ENCODE data around the gene MSH3.
"Not testable (repeated sequence)": the region's sequence is repeated elsewhere in the genome, so short reads cannot be mapped to it uniquely, and the experiment has no call there.

Gene MSH3

GRCh38 chr5:80793354-80793753, 138.9 kb downstream of the MSH3 start:
- H3K36me3 Mint-ChIP-seq (ENCODE audit: low read depth): peaks cover 50% of the 10 kb centered on the region

GRCh38 chr5:80796846-80797245, 142.4 kb downstream of the MSH3 start:
- Mint-ChIP-seq H3K4me3 (no peak overlapping the region), H3K27ac (no peak overlapping the region), H3K4me1 (ENCODE audit: low read depth) (no peaks in the 10 kb centered on the region), H3K36me3 (ENCODE audit: low read depth) (peaks cover 48% of the 10 kb centered on the region), H3K9me3 (no peaks in the 10 kb centered on the region), H3K27me3 (no peaks in the 10 kb centered on the region)
- no peak for DNase-seq

More at GRCh38 chr5:80793354-80793753, 138.9 kb downstream of the MSH3 start:
- Mint-ChIP-seq H3K27me3 (no peaks in the 10 kb centered on the region), H3K9me3 (no peaks in the 10 kb centered on the region), H3K4me1 (ENCODE audit: low read depth) (peaks cover 19% of the 10 kb centered on the region), H3K4me3 (no peak overlapping the region), H3K27ac (no peak overlapping the region)
- no peak for DNase-seq

DNA sequence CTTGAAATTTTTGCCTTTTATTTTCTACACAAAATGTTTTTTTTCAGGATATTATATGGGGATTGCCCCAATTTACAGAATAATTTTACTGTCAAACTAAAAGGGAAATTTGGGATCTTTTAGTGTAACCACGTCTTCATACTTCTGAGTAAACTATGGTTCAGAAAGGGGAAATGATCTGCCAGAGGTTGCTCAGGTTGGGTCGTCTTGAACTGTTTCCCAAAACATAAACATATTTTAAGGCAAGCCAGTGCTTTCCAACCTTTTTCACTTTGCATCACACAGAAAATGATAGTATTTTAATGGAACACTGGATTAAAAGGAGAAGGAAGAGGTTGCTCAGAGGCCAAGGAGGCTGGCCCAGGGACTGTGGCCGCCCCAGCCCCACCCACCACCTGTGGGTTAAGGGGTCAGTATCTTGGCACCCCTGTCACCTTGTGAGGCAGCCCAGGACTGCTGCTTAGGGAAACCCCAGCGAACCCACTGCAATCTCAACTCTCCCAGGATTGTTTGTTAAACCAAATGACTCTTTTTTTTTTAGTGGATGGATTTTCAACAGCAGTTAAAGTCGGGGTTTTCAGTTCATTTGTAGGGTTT, 143.1 kb downstream of the MSH3 start:
- Mint-ChIP-seq H3K4me1 (ENCODE audit: low read depth) (no peaks in the 10 kb centered on the region), H3K36me3 (ENCODE audit: low read depth) (peaks cover 50% of the 10 kb centered on the region), H3K27me3 (no peaks in the 10 kb centered on the region), H3K9me3 (no peaks in the 10 kb centered on the region), H3K4me3 (no peak overlapping the region), H3K27ac (no peak overlapping the region)
- DNase-seq: no peak

DNA sequence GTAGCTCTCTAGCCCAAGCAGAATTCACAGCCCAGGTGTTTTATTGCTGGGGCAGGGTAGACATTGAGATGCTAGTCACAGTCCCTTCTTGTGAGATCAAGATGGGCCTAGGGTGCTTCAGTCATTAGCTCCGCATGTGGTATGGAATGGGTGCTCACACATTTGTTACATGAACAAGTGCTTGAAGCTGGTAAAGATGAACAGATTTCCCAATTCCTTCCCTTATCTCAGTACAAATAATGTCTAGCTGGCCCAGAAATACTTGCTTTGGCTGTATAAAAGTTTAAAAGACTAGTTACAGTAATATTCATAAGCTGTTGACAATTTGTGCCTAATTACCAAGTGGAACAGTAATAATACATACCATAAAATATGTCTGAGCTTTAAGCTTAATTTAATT, 143.7 kb downstream of the MSH3 start:
- DNase-seq: no peak
- peaks cover 56% of the 10 kb centered on the region for H3K36me3 Mint-ChIP-seq (ENCODE audit: low read depth)
- no peak overlapping the region for H3K4me3 Mint-ChIP-seq
- no peak overlapping the region for H3K27ac Mint-ChIP-seq
- H3K9me3 Mint-ChIP-seq: no peaks in the 10 kb centered on the region
- H3K4me1 Mint-ChIP-seq (ENCODE audit: low read depth): no peaks in the 10 kb centered on the region
- no peaks in the 10 kb centered on the region for H3K27me3 Mint-ChIP-seq

- H3K27me3 Mint-ChIP-seq: no peaks in the 10 kb centered on the region
- no peak overlapping the region for H3K27ac Mint-ChIP-seq
- H3K9me3 Mint-ChIP-seq: no peaks in the 10 kb centered on the region
- H3K36me3 Mint-ChIP-seq (ENCODE audit: low read depth): peaks cover 61% of the 10 kb centered on the region
- no peaks in the 10 kb centered on the region for H3K4me1 Mint-ChIP-seq (ENCODE audit: low read depth)
- no peak overlapping the region for H3K4me3 Mint-ChIP-seq
- DNase-seq: no peak
Measured at GRCh38 chr5:80798633-80799032, 144.2 kb downstream of the MSH3 start.

DNA sequence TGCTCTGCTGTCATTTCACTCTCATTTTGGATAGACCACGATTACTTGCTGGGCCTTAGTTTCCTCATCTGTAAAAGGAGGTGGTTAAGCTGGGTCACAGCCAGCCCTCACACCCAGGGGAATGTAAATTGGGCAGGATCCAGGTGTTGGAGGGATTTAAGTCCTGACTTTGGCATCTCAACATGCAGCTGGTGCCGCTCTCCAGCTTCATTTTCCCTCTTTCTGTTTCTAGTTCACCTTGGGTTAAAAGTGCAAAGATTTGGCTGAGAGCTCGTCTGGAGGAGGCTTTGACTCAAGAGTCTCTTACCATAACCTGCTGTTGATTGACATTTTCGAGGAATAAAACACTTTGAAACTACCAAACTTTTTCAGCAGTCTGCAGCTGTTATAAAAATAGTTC, 144.6 kb downstream of the MSH3 start:
- Mint-ChIP-seq H3K9me3 (no peaks in the 10 kb centered on the region), H3K27me3 (no peaks in the 10 kb centered on the region), H3K4me3 (no peak overlapping the region), H3K27ac (no peak overlapping the region), H3K36me3 (ENCODE audit: low read depth) (peaks cover 61% of the 10 kb centered on the region), H3K4me1 (ENCODE audit: low read depth) (no peaks in the 10 kb centered on the region)
- no peak for DNase-seq

DNA sequence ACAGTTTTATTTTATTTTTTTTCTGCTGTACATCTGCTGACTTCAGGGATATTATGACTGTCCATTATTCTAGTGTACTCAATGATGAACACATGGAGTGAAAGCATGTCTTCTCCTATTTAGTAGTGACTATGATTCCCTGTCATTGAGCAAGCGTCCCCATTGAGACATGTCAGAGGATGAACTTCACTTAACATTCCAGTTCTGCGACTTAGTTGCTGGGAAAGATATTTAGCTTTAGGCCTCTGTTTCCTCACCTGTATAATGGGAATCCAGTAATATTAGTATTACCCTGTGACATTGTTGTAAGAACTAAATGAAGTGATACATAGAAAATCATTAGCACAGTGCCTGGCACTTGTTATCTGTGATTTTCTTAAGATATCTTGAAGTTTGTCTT, 145.1 kb downstream of the MSH3 start:
- Mint-ChIP-seq H3K27me3 (no peaks in the 10 kb centered on the region), H3K9me3 (no peaks in the 10 kb centered on the region)

DNA sequence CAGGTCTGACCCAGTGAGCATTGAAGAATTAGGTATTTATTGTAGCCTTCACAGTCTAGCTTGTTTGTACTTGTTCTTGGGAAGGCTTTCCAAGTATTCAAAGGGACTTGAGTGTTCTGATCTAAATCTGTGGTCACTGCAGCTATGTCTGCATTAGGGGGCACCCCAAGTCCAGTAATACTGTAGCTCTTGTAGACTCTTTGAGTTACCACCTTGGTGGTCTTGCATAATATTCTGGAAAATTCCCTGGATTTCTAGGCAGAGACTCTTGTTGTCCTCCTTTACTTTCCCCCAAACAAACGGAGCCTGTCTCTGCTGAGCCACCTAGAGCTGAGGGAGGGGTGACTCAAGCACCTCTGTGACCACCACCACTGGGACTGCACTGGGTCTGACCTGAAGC, 149.9 kb downstream of the MSH3 start:
- Mint-ChIP-seq H3K36me3 (ENCODE audit: low read depth) (peaks cover 69% of the 10 kb centered on the region), H3K27ac (no peak overlapping the region), H3K4me3 (no peak overlapping the region), H3K9me3 (no peaks in the 10 kb centered on the region), H3K27me3 (no peaks in the 10 kb centered on the region), H3K4me1 (ENCODE audit: low read depth) (peaks cover 8% of the 10 kb centered on the region)
- DNase-seq: no peak

More for the DNA sequence above, 145.1 kb downstream of the MSH3 start:
- no peak for DNase-seq
- no peaks in the 10 kb centered on the region for H3K4me1 Mint-ChIP-seq (ENCODE audit: low read depth)
- H3K27ac Mint-ChIP-seq: no peak overlapping the region
- H3K36me3 Mint-ChIP-seq (ENCODE audit: low read depth): peaks cover 66% of the 10 kb centered on the region
- no peak overlapping the region for H3K4me3 Mint-ChIP-seq

DNA sequence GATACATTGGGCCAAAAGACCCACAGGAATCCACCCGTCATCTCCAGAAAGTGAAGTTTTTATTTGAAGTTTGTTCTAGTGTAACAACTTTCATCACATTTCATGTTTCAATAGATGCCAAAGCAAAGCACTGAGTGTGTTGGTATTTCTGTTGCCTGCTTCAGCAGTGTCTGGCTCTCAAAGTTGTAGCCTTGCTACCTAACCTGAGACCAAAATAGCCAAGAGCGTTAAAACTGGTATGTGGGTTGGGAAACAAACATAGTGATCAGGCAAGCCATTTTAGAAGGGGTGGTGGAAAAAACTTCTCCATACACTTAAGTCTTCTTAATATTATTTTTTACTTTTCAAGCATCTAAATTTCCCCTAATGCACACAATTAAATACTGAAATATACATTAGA, 150.6 kb downstream of the MSH3 start:
- Mint-ChIP-seq H3K27me3 (no peaks in the 10 kb centered on the region), H3K4me1 (ENCODE audit: low read depth) (peaks cover 11% of the 10 kb centered on the region), H3K4me3 (no peak overlapping the region), H3K36me3 (ENCODE audit: low read depth) (peaks cover 66% of the 10 kb centered on the region), H3K9me3 (no peaks in the 10 kb centered on the region), H3K27ac (no peak overlapping the region)
- no peak for DNase-seq

GRCh38 chr5:80806929-80807328, 152.5 kb downstream of the MSH3 start:
- DNase-seq: no peak
- Mint-ChIP-seq H3K9me3 (no peaks in the 10 kb centered on the region), H3K27me3 (no peaks in the 10 kb centered on the region), H3K4me1 (ENCODE audit: low read depth) (peaks cover 18% of the 10 kb centered on the region), H3K36me3 (ENCODE audit: low read depth) (peaks cover 60% of the 10 kb centered on the region), H3K4me3 (no peak overlapping the region), H3K27ac (no peak overlapping the region)

DNA sequence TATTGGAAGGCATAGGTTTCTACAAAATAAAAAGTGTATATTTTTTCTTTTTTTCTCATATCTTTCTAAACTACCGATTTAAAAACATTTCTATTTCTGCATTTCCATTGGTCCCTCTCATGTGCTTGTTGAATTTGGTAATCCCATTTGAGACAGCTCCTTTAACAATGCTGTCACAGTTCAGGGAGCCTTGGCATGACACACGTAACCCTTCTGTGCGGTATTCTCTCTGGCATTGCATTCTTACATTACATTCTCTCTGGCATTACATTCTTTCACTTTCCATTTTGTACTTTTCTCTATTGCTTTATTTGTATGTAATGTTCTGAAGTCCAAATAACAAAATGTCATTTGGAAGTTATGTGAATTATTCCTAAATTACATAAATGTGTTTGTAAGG, 155.0 kb downstream of the MSH3 start:
- H3K36me3 Mint-ChIP-seq (ENCODE audit: low read depth): peaks cover 61% of the 10 kb centered on the region
- no peaks in the 10 kb centered on the region for H3K9me3 Mint-ChIP-seq
- H3K4me3 Mint-ChIP-seq: no peak overlapping the region
- H3K27ac Mint-ChIP-seq: no peak overlapping the region
- peaks cover 18% of the 10 kb centered on the region for H3K4me1 Mint-ChIP-seq (ENCODE audit: low read depth)
- H3K27me3 Mint-ChIP-seq: no peaks in the 10 kb centered on the region
- DNase-seq: no peak

DNA sequence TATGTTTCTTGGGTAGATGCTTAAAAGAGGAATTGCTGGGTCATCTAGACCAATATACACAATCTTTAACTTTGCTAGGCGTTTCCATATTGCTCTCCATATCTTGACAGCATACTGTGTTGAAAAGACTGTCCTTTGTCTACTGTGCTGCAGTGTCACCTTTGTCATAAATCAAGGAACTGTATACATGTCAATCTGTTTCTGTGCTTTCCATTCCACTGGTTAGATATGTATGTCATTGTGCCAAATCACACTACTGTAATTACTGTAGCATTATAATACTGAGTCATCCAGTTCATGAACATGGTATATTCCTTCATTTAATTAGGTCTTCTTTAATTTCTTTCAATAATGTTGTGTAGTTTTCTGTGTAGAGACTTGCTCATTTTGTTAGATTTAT, 156.0 kb downstream of the MSH3 start:
- peaks cover 64% of the 10 kb centered on the region for H3K36me3 Mint-ChIP-seq (ENCODE audit: low read depth)
- H3K9me3 Mint-ChIP-seq: no peaks in the 10 kb centered on the region
- H3K27me3 Mint-ChIP-seq: no peaks in the 10 kb centered on the region
- DNase-seq: no peak
- peaks cover 18% of the 10 kb centered on the region for H3K4me1 Mint-ChIP-seq (ENCODE audit: low read depth)
- no peak overlapping the region for H3K4me3 Mint-ChIP-seq
- H3K27ac Mint-ChIP-seq: no peak overlapping the region

GRCh38 chr5:80816590-80816989, 162.1 kb downstream of the MSH3 start:
- no peak overlapping the region for H3K4me3 Mint-ChIP-seq
- no peaks in the 10 kb centered on the region for H3K27me3 Mint-ChIP-seq

DNA sequence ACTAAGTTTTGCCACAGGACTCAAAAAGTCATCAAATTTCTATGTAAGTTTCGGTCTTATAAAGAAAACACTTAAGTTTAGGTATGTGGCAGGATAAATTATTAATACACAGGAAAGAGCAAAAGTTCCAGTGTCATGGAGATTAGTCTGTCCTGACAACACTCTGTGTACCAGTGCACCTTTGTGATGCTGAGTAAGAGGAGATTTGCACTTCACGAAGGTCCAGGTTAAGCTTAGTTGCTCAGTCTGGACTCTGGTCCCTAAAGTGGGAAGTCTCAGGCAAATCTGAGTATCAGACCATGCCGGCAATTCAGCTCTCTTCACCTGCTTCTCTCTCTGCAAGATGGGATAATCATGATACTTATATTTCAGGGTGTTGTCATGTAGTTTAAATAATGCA, 166.2 kb downstream of the MSH3 start:
- DNase-seq: no peak
- Mint-ChIP-seq H3K4me3 (no peak overlapping the region), H3K27me3 (no peaks in the 10 kb centered on the region), H3K27ac (no peak overlapping the region), H3K9me3 (peaks cover 12% of the 10 kb centered on the region), H3K36me3 (ENCODE audit: low read depth) (peaks cover 84% of the 10 kb centered on the region), H3K4me1 (ENCODE audit: low read depth) (no peaks in the 10 kb centered on the region)

More at GRCh38 chr5:80816590-80816989, 162.1 kb downstream of the MSH3 start:
- H3K27ac Mint-ChIP-seq: no peak overlapping the region
- H3K36me3 Mint-ChIP-seq (ENCODE audit: low read depth): peaks cover 85% of the 10 kb centered on the region
- H3K4me1 Mint-ChIP-seq (ENCODE audit: low read depth): no peaks in the 10 kb centered on the region
- DNase-seq: no peak
- peaks cover 6% of the 10 kb centered on the region for H3K9me3 Mint-ChIP-seq

- H3K27ac Mint-ChIP-seq: no peak overlapping the region
- DNase-seq: no peak
- H3K4me3 Mint-ChIP-seq: no peak overlapping the region
- H3K27me3 Mint-ChIP-seq: no peaks in the 10 kb centered on the region
- peaks cover 8% of the 10 kb centered on the region for H3K9me3 Mint-ChIP-seq
- no peaks in the 10 kb centered on the region for H3K4me1 Mint-ChIP-seq (ENCODE audit: low read depth)
- H3K36me3 Mint-ChIP-seq (ENCODE audit: low read depth): peaks cover 86% of the 10 kb centered on the region
Measured at GRCh38 chr5:80822640-80823039, 168.2 kb downstream of the MSH3 start.

DNA sequence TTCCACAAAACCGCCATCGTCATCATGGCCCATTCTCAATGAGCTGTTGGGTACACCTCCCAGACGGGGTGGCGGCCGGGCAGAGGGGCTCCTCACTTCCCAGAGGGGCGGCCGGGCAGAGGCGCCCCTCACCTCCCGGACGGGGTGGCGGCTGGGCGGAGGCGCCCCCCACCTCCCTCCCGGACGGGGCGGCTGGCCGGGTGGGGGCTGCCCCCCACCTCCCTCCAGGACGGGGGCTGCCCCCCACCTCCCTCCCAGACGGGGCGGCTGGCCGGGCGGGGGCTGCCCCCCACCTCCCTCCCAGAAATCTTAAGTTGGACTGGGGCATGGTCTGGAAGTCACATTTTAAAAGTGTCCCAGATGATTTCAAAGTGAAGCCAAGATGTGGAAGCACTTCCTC, 169.7 kb downstream of the MSH3 start:
- Mint-ChIP-seq H3K9me3 (peaks cover 16% of the 10 kb centered on the region), H3K36me3 (ENCODE audit: low read depth) (peaks cover 87% of the 10 kb centered on the region)
- not testable (repeated sequence) for H3K27ac Mint-ChIP-seq; DNase-seq; H3K4me3 Mint-ChIP-seq; H3K27me3 Mint-ChIP-seq; H3K4me1 Mint-ChIP-seq (ENCODE audit: low read depth)

Data from activated T-cell treated with anti-CD3 and anti-CD28 coated beads, Interleukin-2, amount 50 U/mL, for 24 hours (primary cell).